ENCODE data around the gene TRPV6.

DNA sequence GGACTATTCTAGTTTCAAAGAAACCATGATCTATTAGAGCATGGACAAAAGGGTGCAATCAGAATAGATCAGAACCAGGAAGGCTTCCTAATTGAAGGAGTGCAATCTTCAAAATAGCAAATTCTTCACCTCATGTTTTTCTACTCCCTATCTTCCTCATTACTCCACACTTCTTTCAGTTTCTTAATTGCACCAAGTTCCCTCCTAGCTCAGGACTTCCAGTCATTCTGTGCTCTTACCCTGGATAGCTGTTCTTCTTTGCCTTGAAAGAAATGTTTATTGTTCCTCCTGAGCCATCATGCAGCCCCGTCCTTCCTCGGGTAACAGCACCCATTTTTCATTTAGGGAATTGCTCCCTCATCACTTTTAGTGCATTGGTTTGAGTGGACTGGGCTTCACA, 24.9 kb upstream of the TRPV6 start:
- no peak for TF ChIP-seq EZH2phosphoT487 (IDR thresholded peaks at IDR 0.05; ENCODE audit: insufficient read depth, low read depth)
- TF ChIP-seq EZH2 (IDR thresholded peaks at IDR 0.05; ENCODE audit: insufficient read depth, poor library complexity, severe bottlenecking), result no peak

Measured in GM23248 (cell line).